ENCODE measurements around the gene ARF3. TPM values are rescaled to one million over a fixed set of nuclear protein-coding genes. Genes with fewer than 3 reads are reported as not detected.
A peak's percentile ranks its signal among the peaks of the same experiment; 100 is the strongest.

The ARF3 gene
- total and polyA plus RNA-seq, 9 of the 15 experiments (the other 6 are each of a cell fraction or from before 2014, with no cell fraction given), result 5.9 to 170 (median 64.4) TPM

DNA sequence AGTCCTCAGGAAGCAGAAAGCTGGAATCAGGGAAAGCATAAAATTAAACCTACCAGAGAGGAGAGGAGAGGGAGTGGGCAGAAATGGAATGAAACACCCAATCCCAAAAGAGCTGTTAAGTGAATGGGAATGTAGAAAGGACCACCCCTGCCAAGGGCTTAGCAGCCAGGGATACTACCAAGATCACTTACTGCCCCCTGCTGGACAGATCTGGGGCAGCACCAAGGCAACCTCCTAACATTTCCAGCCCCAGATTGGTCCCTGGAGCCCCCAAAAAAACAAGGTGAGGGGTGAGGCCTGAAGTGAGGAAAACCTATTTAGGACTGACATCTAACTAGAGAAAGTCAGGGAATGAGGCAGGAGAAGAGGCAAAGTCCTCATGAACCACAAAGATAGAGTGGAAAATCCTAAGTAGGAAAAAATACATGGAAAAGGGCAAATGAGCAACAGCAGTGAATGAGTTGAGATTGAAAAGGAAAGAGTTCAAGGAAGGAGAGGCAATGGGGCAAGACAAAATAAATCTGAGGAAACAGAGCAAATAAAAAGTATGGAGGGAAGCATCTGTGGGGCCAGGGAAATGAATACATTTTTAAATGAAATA is 20.8 kb downstream of the ARF3 start (continued):
- TF ChIP-seq LCOR (CRISPR knock-in tag; IDR thresholded peaks at IDR 0.05), result peak; percentile 85
- 0 out of 2 replicates have a peak, but pooled peaks have one; percentile 10 for TF ChIP-seq RB1 (IDR thresholded peaks at IDR 0.05; ENCODE audit: low read depth)
- TF ChIP-seq ZNF764 (CRISPR knock-in tag; IDR thresholded peaks at IDR 0.05; ENCODE audit: low read depth), result peak; percentile 96
- TF ChIP-seq ZFX (CRISPR knock-in tag; IDR thresholded peaks at IDR 0.05), result no peak
- TF ChIP-seq KLF16 (IDR thresholded peaks at IDR 0.05), result peak; percentile 23; the same call in 1 of the 2 replicates
- TF ChIP-seq, protein P1, sequence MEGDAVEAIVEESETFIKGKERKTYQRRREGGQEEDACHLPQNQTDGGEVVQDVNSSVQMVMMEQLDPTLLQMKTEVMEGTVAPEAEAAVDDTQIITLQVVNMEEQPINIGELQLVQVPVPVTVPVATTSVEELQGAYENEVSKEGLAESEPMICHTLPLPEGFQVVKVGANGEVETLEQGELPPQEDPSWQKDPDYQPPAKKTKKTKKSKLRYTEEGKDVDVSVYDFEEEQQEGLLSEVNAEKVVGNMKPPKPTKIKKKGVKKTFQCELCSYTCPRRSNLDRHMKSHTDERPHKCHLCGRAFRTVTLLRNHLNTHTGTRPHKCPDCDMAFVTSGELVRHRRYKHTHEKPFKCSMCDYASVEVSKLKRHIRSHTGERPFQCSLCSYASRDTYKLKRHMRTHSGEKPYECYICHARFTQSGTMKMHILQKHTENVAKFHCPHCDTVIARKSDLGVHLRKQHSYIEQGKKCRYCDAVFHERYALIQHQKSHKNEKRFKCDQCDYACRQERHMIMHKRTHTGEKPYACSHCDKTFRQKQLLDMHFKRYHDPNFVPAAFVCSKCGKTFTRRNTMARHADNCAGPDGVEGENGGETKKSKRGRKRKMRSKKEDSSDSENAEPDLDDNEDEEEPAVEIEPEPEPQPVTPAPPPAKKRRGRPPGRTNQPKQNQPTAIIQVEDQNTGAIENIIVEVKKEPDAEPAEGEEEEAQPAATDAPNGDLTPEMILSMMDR (IDR thresholded peaks at IDR 0.05 in 2 of 3, conservative IDR thresholded peaks at IDR 0.05 in 1 of 3; ENCODE audit: insufficient read depth in 2 of 3, low read depth in 1 of 3, low read length in 3 of 3), result peak; percentile 81 to 93 (median 84)
- TF ChIP-seq, protein P2, sequence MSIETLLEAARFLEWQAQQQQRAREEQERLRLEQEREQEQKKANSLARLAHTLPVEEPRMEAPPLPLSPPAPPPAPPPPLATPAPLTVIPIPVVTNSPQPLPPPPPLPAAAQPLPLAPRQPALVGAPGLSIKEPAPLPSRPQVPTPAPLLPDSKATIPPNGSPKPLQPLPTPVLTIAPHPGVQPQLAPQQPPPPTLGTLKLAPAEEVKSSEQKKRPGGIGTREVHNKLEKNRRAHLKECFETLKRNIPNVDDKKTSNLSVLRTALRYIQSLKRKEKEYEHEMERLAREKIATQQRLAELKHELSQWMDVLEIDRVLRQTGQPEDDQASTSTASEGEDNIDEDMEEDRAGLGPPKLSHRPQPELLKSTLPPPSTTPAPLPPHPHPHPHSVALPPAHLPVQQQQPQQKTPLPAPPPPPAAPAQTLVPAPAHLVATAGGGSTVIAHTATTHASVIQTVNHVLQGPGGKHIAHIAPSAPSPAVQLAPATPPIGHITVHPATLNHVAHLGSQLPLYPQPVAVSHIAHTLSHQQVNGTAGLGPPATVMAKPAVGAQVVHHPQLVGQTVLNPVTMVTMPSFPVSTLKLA (conservative IDR thresholded peaks at IDR 0.05), result no peak
- 0 out of 4 replicates have a peak, but pooled peaks of 1 of the 2 experiments have one; percentile 40 for TF ChIP-seq MAZ (CRISPR knock-in tag; conservative IDR thresholded peaks at IDR 0.05 in 1 of 2, IDR thresholded peaks at IDR 0.05 in 1 of 2)
- peak; percentile 53 for TF ChIP-seq SMC3 (conservative IDR thresholded peaks at IDR 0.05; ENCODE audit: insufficient read depth, low read depth, low read length)
- TF ChIP-seq RAD21 (CRISPR knock-in tag; conservative IDR thresholded peaks at IDR 0.05 in 1 of 2, IDR thresholded peaks at IDR 0.05 in 1 of 2), result peak; percentile 28 to 67
- TF ChIP-seq, protein P3, sequence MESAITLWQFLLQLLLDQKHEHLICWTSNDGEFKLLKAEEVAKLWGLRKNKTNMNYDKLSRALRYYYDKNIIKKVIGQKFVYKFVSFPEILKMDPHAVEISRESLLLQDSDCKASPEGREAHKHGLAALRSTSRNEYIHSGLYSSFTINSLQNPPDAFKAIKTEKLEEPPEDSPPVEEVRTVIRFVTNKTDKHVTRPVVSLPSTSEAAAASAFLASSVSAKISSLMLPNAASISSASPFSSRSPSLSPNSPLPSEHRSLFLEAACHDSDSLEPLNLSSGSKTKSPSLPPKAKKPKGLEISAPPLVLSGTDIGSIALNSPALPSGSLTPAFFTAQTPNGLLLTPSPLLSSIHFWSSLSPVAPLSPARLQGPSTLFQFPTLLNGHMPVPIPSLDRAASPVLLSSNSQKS (CRISPR knock-in tag; IDR thresholded peaks at IDR 0.05), result no peak

All from K562 (cell line).